HG03066 (cell line): Measurements from ENCODE around the gene PEPD.

ENCODE experiments used
- ATAC-seq: cut with Tn5 transposase; IDR thresholded peaks from one replicate; pipeline ENCODE4 v1.9.1; 2021; ENCODE audit warnings: low read depth; ENCODE audit not compliant: unreplicated experiment

Gene PEPD

DNA sequence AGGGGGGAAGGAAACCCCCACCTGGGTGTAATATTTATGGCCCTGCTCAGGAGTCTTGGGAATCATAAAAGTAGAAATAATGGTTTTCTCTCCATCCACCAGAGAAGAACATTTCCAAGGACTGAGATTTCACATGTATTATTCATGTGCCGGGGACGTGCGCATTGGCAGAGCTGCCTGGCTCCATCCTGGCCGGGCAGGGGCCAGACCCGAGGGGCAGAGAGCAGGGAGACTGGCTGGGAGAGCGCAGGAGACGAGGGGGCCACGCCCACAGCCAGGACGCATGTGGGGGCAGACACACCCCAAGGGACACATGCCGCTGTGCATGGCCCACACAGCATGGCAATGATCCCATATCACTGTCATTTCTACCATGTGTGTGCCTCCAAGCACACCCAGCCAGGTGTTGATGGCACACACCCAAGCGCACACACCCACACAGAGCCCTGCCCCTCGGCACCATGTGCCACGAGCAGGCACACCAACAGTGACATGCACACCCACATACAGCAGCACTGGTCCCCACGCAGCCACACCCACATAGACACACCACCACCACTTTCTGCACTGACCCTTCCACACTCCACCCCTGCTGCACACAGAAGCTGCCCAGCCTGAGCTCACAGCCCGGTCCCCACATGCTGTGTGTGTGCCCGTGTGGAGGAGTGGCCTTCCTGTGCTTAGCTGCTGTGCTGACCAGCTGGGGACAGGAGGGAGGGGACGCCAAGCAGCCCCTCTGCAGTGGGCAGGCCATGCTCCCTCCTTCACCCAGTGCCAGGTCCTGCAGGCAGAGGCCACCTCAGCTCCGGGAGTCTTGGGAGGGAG, 108.8 kb downstream of the PEPD start:
- no peak for ATAC-seq

DNA sequence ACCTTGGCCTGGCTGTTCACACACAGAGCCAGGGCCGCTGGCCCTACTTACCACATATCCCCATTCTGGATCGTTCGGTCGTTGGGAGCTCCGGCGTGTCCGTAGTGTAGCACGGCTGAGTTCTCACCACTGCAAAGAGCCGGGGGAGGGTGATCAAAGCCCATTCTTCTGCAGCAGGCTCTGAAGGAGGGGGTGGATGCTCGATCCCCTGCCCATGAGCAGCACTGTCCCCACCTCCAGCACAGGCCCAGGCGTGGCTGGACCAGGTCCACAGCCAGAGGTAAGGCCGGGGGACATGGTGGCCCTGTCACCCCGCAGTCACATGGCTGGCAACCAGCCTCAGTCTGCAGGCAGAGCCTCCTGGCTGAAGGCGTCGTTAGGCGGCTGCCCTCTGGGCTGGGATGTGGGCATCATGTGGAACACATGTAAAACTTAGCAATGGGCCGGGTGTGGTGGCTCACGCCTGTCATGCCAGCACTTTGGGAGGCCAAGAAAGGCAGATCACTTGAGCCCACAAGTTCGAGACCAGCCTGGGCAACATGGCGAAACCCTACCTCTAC, 109.9 kb downstream of the PEPD start:
- ATAC-seq = no peak

DNA sequence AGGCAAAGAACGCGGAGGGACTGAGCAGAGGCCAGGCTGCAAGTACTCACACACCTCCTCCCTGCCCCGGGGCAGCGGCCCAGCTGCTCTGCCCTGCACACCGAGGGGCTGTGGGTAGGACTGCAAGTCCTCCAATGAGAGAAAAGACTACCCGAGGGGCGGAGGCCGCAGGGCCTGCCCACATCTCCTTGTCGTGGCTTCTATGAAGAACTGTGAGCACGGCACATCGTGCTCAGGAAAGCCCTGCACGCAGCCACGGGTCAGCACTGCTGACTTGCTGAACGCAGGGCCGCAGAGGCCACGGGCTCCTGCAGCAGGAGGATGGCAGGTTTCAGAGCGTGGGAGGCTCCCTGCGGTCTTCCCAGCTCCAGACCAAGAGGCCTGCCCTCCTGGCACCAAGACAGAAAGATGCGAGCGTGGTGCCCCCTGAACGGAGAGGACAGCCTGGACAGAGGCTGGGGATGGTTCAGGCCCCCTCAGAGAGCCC, 110.6 kb downstream of the PEPD start:
- ATAC-seq = no peak

DNA sequence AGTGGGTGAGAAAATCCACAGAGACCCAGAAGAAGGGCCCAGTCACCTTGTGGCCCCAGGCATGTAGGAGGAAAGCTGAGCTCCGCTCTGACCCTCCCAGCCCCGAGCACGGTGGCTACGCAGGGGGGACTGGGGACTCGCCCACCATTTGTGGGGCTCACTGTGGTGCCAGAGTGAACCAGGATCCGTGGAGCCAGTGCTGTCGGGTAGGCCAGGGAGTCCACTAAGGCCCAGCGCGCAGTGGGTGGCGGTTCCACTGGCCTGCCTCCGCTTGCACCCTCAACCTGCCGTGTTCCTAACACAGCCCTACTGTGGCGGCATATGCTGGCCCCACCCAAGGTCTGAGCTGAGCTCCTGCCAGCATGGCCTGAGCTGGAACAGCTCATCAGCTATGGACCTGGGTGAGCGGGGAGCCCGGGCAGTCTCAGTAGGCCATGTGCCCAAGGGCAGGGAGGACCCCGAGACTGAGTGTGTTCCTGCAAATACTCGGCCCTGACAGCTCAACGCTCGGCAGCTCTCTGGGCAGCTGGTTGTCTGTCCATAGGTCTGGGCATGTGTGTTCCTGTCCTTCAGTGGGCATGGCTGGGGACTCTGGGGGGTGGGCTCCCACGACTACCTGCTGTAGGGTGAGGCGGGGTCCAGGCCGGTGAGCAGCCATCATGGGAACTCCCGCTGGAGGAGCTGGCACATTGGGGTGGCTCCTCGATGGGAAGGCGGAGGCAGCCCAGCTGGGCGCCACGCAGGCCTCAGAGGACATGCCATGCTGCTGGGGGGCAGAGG, 111.5 kb downstream of the PEPD start:
- no peak for ATAC-seq

DNA sequence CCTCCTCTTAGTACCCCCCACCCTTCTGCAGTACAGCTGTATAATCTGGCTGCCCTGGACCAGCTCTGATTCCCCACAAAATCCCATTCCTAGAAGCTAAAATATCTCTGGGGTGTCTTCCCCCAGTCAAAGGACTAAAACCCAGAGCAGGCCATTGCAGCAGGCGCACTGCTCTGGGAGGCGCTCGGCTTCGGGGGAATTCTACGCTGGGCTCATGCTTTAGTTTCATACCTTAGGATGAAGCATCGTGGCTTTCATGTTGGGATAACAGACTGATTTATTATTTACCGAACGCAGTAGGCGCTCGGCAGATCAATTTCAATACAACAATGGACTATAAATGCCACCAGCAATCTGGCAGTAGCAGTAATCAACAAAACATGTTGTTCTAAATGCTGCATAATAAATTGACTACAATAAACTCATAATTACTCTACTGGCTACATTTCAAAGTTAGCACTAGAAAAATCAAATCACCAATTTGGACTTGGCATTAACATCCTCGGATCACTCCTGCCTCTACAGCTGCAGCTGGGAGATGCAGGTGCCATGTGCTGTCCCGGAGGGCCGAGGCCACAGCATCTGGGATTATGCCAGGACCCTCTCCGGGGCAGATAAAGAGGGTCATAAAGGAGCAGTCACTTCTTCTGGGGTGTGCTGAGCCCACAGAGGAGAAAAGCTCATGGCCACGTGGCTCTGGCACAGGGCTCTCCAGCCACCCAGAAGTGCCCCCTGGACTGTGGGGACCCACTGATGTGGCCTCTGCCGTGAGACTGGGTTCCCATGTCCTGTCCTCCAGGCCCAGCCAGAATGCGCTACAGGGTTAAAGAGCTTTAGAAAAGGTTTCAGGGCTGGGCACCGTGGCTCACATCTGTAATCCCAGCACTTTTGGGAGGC, 112.8 kb downstream of the PEPD start:
- no peak for ATAC-seq

DNA sequence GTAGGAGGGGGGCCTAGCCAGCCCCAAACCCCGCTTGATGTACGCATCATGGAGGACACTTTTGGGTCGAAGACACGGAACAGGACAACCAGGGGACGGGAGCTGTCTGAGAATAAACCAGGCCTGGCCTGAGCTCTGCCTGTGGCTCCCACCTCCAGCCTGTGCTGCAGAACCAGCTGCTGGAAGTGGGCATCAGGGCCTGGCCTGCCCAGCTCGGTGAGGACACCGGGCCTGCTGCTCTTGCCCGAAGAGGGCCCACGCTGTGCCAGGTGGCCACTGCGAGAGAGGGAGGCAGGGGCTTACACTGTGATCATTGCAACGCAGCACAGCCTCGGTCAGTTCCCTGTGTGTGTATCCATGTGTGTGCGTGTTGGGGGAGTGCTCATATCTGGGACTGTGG, 113.5 kb downstream of the PEPD start:
- no peak for ATAC-seq

DNA sequence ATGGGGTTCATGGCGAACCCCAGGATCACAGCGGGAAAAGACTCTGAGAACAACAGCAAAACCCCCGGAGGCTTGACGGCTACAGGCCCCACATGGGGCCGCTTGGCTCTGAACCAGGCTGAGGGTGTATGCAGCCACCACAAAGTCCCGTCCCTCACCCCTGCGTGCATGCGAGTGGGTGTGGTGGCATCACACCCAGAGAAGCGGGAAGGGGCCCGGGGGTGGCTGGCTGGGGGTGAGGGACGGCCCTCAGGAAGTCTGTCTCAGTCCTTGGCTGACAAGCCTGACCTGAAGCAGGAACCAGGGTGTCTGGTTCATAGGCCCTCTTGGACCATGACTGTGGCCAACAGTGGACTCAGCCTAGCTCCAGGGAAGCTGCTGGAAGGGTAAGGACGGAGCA, 113.9 kb downstream of the PEPD start:
- ATAC-seq = no peak

DNA sequence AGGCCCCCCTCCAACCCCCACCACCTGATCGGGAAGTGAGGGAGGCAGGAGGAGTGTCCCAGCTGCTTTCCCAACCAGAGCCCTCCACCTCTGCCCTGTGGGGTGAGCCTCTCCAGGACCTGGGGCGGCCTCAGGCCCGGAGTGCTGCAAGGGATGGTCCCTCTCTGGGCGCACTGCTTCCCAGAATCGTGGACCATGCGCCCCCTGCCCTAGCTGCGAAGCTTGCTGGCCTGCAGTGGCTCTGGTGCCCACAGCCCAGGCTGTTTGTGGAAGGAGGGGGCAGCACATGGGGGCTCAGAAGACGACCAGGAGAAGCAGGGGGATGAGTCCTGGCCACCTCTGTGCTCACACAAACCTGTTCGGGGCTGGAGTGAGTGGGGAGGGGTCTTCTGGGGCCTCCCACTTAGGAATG, 114.4 kb downstream of the PEPD start:
- ATAC-seq = no peak

DNA sequence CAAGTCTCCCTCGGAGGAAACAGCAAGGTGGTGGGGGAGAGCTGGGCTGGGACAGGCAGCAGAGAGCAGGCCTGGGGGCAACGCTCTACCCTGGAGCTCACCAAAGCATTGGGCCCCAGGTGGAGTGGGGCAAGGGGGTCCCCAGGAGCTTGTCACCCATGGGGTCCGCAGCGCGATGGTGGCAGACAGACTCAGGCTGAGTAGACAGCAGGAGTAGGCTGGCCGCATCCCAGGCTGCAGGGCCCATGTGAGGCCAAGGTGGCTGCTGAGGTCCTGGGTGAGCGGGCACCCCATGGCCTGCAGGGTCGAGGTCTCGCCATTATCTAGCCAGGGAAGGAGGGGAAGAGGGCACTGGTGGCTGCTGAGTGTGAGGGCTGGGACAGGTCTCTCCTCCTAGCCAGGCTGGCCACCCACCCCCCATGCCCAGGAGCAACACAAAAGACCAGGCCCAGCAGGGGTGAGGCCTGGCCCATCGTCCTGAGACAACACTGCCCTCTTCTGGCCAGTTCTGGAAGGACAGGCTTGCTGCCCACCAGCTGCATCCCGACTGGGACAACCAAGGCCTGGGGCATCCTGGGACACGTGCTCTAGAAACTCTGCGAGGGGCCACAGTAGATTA, 115.0 kb downstream of the PEPD start:
- no peak for ATAC-seq

DNA sequence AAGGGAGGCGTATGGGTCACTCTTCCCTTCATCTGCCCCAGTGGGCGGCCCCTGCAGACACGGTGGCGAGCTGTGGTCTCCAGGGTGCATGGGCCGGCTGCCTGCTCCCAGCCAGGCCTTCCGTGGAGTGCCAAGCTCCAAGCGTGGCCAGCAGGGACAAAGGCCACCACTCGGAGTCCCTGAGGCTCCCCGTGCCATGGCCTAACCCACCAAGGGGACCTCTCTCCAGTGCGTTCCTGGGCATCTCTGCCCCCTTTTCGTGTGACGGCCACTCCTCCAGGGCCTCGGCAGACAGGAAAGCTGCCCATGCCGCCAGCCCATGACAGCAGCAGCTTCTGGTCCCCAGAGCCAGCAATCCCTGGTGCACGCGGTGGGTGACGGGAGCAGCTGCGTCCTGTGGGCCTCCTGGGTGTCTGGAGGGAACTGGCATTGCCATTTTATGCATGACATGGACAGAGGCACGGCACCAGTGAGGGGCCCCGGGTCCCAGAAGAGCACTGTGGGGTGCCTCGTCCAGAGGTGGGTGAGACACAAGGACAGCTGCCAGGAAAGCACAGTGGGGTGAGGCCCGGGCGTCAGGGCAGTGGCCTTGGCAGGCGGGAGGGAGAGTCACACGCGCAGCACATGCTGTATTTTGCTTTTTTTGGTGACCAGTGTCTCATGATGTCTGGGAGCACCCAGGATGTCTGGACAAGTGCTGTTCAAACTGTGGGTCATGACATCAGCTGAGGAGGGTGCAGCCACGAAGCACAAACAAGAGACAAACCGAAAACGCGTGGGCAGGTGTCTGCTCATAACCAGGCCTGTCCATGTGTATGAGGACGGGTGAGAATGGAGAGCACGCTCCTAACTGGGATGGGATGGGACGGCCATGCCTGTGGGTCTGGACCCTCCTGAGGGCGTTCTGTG, 115.8 kb downstream of the PEPD start:
- no peak for ATAC-seq

DNA sequence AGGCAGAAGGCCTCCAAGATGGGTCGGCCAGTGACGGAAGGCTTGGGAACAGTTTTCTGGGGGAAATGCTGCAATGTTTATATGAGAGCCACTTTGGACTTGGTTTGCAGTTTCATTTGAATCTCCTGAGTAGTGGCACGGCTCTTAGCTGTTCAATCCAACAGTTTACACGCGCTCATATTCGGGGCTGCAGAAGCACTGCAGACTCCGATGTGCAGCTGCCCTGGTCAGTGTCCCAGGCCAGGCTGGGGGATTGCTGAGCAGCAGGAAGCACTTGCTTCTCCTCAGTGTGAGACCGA, 116.4 kb downstream of the PEPD start:
- no peak for ATAC-seq

DNA sequence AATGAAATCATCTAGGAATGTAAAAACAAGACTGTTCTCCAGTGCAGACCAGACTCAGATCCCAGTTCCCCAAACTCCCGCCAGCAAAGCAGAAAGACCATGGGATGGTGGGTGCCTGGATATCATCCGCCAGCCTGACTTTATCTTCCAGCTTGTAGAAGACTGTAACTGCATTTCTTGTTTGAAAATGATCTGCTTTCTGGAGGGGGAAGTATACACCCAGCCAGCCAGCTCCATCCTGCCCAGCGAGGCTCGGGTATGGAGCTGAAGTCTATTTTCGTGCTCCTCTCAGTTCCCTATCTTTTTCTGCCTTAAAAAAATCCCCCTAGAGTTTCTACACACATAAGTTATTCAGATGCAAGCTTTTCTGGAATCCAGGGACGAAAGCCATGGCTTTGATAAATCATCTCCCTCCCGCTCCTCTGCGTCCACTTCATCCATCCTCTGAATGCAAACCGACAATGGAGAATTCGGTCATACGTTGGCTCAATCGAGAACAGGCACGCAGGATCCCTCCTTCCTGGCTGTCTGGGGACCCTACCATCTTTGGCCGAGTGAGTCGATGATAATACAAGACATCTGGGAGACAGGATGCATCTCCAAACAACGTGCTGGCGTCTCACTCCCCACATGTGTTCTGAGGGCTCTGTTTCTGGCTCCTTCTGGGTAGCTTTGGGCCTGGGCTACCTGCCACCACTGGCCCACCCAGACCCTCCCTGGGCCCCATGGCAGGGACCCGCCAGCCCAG, 116.9 kb downstream of the PEPD start:
- no peak for ATAC-seq

DNA sequence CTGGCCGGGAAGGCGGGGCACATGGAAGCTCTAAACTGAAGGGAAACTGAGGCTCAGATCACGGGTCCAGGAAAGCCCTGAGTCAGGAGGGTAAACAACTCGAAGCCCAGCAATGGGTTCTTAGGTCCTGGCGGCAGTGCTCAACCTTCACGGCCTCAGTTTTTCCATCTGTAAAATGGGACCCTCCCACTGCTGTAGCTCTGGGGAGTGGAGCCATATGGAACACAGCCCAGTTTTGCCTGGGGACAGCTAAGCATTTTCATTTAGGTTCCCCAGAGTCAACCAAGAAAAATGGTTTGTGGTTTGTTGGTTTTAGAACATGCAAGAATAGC, 117.7 kb downstream of the PEPD start:
- no peak for ATAC-seq

DNA sequence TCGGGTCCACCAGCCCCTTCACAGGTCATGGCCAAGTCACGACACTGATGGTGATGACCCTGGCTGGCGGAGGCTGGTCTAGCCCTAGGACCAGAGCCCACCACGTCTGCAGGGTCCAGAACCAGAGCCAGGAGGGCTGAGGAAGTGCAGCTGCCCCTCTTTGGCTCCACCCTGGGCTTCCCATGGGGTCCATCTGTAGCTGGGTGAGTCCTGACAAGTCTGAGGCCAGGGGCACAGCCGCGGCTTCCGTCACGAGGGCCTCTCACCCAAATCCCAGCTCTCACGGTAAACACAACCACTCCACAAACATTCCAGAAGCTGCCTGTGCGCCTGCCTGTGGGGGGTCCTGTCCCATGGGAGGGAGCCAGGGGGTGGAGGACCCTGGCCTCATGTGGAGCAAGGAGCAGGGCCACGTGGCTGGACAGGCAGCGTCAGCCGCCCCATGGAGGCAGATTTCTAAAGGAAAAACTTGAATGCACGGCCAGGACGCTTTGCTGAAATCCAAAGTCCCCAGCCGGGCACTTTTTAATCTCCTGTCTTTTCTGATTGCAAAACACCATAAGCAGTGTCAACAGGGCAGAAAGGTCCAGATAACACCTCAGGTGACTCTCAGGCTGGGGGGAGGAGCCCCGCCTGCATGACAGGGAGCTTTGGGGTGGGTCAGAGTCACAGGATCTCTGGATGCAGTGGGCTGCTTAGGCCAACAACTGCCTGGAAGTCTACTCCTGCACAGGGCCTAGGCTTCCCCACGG, 118.2 kb downstream of the PEPD start:
- no peak for ATAC-seq

DNA sequence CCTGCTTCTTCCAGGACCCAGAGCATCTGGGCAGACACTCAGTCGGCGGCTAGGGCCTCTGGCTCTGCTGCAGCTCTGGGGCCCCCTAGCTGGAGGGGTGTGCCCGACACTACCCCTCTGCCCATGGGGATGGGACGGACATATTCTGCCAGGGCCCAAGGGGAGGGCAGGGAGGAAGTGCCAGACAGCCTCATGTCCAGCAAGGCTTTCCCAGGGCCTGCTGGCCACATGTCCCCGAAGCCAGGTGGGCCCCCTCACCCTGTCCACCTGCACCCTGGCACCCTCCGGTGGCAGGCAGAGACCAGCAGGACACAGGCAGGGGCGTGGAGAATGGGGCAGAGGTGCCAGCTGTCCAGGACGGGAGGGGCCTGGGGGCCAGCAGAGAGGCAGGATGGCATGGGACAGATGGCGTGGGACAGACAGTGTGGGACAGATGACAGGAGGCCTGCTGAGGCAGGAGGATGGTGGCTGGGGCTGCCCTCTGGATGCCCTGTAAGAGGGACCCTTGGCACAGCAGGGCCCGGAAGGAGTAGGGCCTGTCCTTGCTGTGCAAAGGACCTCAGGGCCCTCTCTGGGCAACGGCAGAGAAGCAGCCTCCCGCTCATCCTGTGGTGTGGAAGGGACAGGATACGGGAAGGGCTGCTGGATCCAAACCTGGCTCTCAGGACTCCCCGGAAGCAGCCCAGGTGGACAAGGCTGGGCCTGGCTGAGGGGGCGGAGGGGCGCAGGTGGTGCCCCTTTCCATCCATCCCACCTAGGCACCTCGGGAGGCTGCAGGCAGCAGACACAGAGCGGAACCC, 119.0 kb downstream of the PEPD start:
- no peak for ATAC-seq

DNA sequence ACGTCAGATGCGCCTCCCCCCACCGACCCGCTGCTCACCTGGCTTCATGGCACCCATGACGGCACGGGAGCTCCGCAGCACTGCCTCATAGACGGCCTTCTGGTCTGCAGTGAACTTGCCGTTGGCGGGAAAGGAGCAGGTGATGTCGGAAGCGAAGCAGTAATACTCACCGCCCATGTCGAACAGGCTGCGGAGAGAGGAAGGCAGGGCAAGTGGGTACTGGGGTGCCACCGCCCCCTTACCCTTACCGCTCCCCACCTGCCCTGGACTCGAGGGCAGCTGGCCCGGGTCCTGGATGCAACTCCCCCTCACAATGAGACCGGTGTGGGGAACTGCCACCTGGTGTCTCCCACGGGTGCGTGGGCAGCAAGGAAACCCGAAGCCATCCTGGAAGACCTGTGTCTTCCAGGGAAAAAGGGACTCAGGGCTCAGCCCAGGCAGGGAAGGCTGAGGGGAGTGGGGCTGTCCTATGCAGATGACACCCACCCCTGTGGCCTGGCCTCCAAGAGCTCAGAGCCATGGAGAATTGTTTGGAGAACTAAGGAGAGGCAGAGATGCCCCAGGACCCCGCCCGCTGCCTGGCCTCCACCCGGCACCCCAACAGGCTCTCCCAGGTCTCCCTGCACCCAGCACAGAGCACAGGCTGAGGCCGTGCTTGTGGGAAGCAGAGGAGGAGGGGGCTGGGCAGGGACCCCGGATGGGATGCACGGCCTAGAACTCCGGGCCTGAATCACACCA, 119.7 kb downstream of the PEPD start:
- ATAC-seq = no peak
